GM21737 (cell line): ENCODE data around the gene SERGEF.
A peak's percentile ranks its signal among the peaks of the same experiment; 100 is the strongest.
"Not testable (repeated sequence)": the region's sequence is repeated elsewhere in the genome, so short reads cannot be mapped to it uniquely, and the experiment has no call there.

Experiments
- ATAC-seq: cut with Tn5 transposase; IDR thresholded peaks from one replicate; pipeline ENCODE4 v1.9.1; 2021; ENCODE audit warnings: mild to moderate bottlenecking, moderate library complexity; ENCODE audit not compliant: unreplicated experiment

The SERGEF gene

DNA sequence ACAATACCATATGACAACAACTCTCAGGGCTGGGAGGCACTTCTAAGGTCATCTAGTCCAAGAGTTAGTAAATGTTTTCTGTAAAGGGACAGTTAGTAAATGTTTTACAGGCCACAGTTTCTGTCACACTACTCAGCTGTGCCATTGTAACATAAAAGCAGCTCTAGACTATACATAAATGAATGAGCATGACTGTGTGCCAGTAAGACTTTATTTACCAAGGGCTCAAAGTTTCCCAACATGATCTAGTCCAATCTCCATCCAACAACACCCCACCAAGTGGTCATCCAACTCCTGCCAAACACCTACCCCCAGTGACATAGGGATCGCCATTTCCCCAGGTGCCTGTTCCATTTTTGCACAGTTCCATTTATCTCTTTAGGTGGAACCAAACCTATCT, 12.1 kb downstream of the SERGEF start:
- ATAC-seq: peak; percentile 83

DNA sequence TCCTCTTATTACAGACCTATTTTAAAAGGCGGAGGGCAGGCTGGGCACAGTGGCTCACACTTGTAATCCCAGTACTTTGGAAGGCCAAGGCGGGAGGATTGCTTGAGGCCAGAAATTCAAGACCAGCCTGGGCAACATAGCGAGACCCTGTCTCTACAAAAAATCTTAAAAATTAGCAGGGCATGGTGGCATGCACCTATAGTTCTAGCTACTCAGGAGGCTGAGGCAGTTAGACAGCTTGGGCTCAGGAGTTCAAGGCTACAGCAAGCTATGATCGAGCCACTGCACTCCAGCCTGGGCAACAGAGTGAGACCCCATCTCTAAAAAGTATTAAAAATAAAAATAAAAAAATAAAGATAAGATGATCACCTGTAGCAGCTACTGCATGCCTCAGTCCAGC, 12.7 kb downstream of the SERGEF start:
- not testable (repeated sequence) for ATAC-seq

DNA sequence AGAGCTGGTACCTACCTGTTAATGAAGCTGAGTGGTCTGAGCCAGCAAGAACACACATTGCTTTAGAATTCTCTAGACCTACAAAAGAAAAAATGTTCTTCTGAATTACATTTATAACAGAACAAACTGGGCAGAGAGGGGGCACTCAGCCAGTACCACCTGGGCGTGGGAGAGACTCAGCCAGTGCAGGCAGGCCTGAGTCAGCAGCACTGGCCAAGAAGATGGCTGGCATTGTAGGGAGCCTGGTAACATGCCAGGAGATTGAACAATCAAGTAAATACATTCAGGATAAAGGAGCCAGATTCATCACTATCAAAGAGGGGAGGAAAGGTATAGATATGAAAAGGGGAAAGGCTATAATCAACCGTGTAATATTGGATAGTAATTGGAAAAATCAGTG, 19.9 kb downstream of the SERGEF start:
- no peak for ATAC-seq

DNA sequence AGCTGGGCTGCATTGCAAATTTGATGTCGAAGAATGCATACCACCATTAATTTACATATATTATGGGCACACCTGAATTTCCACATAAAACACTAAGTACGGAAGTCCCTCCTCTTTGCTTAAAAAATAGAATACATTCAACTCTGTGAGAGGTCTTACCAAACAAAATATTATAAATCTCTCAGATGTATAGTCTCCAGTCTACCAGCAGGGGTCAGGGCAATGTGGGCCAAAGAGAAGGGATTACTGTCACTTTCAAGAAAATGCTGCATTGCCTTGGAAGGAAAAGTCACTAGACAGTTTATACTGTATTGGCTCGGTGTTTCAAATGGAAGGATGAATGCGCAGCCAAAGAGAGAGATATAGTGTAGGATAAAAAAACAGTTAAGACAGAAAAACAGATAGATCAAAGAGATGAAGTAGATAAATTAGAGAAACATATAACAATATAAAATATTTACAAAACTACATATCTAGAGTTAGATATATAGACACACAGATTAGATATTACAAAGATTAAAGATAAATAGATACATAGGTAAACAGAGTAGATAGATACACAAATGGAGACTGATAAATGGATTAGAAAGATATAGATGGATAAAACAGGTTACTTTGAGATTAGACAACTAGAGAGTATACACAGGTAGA, 20.9 kb downstream of the SERGEF start:
- ATAC-seq: peak; percentile 77

DNA sequence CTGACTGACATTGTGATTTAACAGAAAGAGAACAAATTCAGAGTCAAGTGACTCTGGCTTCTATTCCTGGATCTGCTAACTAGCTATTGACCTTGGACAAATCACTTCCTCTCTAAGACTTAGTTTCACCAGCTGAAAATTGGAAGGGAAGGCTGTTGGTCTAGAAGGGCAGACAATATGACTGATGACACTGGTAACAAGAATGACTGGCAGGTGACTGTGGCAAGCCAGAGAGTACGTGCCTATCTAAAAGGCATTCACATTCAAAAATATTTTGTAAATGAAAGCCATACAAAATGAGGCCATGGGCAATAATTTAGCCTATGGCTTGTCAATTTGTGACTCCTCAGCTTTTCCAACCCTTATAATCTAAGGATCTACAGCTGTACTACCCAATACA, 23.5 kb downstream of the SERGEF start:
- no peak for ATAC-seq

DNA sequence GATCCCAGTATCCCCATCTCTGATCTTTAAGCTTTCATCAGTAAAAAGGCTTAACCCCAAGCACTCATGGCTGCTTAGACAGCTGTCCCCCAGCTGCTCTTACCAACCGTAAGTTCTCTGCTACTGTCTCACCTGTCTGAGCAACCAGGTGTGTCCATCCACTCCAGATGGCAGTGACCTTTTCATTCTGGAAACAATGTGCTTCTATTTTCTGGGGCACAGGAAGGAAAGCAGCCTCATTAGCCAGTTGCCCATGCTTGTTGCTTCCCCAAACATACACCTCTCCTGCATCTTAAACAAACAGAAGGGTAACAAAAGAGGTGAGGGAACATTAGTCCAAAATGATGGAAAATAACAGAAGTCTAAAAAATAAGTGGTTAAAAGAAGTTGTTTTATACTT, 24.4 kb downstream of the SERGEF start:
- no peak for ATAC-seq

DNA sequence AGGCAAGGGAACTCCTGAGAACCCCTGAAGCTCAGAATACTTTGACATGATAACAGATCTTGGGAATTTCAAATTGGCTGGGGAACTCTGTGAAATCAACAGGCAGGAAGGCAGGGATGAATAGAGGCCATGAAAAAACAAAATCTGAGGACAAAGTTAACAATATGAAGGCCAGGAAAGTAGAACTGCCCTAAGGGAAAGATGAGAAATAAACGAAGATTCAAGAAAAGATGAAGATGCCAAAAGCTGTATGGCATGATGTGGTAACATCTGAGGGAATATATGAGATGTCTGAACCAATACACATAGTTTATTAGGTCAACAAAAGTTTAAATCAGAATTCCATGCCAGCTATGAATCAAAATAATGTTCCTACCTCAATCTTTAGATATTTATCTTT, 25.0 kb downstream of the SERGEF start:
- ATAC-seq: no peak

DNA sequence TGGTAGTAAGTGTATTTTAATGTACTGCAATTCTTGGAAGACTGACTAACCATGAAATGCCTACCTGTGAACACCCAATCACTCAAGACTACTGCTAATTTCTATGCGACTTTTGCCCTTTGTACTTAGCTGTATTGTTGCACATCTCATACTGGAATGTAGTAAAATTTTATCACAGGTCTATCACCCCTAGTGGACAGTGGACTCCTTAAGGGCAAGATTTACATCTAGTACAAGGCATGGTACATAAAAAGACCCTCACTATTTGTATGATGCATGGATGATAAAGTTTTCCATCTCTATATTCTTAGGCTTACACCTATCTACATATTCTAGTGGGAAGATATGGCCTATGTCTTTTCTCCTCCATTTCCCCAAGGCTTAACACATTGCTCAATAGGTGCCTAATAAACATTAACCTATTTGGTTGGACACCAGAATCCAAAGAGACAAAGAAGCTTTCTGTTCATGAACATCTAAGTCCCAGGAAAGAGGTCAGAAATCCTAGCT, 26.1 kb downstream of the SERGEF start:
- ATAC-seq: no peak

DNA sequence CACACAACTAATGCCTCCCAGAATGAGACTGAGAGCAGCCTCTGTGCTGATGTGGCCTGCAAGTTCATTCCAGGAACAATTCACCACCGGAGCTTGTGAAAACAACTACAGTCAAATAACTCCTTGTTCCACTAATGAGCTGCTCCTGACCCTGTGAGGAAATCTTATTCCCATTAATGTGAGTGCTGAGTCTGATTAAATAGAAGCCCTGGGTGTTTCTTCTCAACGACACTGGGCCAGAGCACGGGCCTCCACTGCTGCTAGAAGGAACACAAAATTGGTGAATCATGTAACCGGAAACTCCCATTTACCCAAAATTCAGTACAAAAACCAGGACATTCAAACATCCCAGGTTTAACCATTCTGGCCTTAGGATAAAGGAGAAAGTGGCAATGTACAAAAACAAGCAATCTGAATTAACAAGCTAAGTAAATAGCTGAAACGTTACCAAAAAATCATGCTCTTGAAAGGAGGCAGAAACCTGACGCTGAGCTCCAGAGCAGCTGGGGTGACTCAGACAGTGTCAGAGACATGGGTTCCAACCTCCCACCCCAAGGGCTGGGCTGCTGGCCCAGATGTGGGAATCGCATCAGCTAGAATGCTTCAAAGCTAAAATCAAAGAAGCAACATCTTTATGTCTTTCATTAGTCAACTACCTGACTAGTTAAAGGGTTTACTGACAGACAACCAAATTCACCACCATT, 26.7 kb downstream of the SERGEF start:
- ATAC-seq: no peak

DNA sequence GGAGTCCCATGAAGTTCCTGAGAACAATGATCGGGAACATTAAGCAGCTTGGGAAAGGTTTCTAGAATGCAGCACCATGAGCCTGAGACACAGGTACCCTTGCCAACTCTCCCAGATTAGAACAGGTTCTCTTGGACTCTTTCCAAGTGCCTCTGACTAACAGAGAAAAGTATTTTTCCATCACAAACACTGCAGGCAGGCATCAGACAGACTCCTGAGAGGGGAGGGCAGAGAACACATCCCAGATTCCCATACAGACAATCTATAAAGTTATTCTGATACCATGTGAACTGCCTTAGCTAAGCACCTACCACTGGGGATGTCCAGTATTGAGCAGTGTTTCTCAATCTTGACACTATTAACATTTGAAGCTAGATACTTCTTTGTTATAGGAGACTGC, 27.3 kb downstream of the SERGEF start:
- ATAC-seq: no peak

DNA sequence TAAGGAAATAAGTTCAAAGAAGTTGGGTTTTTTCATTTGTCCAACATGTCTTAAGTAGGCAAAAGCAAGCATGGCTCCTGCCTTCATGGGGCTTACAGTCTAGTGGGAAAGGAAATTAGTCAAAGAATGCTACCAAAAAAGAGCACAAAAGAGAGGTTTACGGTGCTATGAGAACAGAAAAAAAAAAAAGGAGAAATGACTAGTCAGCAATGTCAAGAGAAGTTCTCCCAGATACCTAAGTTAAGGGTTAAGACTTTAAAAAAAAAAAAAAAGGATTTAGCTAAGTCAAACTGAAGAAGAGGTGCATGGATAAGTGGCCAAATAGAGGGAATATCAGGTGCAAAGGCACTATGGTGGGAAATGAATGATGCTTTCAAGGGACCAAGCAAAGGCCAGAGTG, 29.3 kb downstream of the SERGEF start:
- ATAC-seq: no peak

DNA sequence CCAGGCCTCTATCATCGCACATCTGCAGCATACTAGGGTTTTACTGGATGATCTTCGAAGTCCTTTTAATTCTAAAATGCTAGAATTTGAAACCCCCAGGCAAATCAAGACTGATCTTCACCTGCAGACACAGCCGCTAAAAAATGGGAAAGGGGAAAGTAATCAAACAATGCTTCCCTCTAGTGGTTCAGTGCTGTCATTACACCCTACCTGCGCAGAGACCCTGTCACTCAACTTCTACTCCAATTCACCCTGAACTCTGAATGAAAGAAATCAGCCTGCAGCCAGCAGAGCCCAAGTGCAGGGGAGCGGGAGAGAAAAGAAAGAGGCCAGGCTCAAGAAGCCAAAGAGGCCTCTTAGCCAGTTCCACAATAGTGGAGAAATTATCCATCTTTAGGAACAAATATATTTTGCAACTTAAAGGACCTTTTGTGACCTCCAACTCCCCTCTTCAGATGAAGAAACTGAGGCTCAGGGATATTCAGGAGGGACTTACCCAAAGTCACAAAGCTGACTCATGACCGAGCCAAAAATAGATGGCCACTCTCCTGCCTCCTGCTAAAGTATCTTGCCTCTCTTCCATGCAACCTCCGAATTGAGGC, 33.0 kb downstream of the SERGEF start:
- no peak for ATAC-seq

DNA sequence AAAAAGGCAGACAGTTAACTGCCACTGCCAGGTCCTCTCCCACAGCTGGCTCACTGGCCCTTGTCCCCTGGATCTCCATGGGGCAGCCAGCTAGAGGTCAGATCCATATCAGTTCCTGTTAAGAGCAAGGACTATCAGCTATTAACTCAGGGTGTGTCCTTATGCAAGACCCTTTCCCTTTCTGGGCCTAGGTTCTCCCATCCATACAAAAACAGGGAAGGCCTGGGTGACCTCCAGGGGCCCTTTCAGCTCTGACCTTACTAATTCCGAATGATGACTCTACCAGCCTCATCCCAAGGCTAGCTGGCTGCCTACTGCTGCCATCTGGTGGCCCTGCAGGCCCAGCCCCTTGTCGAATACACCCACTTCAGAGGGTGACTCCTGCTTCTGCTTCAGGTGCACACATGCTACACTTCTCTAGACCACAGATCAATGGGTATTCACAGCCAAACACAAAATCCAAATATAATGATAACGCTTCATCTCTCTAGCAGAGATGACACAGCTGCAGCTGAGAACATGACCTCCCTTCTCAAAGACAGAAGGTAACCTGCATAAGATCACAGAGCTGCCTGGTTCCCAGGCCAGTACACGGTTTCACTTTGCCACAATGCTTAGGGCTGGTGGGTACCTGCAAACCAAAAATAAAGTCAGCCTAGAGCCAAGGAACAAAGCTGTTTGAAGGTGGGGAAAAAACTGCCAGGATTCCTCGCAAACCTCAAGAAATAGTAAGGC, 34.1 kb downstream of the SERGEF start:
- no peak for ATAC-seq

DNA sequence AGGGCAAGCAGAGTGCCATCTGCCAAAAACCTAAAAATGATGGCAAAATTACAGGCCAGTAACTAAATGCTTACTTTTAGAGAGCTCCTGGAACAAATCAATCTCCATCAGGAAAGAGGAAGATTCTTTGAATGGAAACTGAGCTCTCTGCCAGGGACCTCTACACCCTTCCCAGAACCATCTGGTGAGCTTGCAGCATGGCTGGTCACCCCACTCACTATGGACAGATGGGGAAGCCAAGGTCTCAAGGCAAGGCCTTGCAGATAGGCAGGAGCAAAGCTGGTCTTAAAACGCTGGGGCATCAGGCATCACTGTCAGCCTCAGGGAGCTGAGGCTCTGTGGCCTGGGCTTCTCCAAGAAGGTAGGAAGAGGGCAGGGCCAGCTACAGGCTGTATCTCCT, 36.2 kb downstream of the SERGEF start:
- no peak for ATAC-seq

DNA sequence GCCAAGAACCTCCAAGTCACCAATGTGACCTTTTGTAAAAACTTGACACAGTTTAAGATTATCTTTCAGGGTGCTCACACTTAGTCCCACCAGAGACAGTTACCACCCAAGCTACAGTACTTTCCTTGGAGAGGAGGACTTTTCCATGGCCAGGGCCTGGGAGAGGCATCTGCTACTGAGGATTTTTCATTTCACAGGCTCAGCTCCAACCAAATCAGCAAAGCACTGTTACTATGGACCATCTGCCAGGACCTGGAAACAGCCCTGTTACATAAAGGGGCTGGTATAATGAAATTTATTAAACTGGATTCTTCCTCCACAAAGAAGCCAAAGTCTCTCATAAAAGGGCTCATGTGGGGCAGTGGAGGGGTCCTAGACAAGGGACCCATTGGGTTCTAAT, 38.6 kb downstream of the SERGEF start:
- ATAC-seq: no peak

DNA sequence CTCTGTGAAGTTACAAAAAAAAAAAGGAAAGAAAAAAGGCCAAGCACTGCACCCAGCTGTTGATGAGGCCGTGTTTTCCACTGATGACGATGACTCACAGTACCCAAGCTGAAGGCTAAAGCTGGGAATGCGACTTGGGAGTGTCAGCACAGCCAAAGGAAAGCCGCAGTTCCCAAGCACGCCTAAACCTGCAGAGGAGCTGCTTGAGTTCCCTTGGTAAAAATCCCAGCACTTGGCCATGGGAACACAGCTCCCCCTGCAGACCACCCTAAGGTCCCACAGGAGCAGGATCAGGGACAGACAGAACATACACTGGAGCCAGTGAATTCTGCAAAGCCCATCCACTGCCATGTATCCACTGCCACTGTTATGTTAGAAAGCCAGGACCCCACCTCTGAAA, 39.9 kb downstream of the SERGEF start:
- no peak for ATAC-seq

DNA sequence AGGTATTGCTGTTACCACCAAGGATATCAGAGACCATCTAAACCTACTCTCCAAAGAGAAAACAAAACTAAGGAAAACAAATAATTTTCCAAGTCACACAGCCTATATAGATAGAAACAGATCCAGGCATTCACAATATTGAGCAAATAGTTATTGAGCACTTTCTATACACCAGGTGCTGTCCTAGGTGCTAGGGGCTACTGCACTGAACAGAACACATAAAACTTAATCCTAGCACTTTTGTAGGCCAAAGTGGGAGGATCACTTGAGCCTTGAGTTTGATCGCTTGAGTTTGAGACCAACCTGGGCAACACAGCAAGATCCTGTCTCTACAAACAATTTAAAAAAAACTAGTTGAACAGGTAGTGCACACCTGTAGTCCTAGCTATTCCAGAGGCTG, 44.6 kb downstream of the SERGEF start:
- no peak for ATAC-seq

DNA sequence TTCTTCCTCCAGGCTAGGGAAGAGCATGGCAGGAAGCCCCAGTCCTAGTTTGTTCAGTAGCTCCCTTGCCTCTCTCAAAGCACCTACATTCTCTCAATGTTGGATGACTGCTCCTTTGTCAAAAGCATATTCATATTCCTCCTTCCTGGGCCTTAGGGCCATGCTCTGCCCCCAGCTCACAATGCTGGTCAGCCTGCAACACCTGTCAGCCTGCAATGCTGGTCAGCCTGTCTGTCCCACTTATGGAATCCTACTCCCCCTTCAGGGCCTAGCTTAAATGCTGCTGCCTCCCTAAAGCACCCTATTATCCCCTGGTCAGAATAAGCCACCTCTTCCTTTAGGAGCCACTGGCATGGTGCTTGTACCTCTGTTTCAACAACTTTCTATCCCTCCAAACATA, 45.2 kb downstream of the SERGEF start:
- ATAC-seq: no peak

DNA sequence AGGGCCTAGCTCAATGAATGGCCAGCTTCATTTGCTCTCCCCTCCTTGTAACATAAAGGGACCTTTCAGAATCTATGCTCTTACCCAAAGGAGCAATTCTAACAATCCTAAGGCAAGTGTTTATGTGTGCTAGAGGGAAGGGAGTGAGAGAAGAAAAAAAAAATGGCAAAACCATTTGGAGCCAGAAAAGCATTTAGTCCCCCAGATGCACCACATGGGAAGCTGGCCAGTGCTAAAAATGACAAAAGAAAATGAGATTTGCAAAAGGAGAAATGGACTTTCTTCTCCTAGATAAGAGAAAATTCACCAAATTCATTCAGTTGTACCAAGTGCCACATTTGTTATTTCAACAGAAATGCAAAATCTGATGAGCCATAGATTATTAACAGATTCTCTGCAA, 52.8 kb downstream of the SERGEF start:
- no peak for ATAC-seq

DNA sequence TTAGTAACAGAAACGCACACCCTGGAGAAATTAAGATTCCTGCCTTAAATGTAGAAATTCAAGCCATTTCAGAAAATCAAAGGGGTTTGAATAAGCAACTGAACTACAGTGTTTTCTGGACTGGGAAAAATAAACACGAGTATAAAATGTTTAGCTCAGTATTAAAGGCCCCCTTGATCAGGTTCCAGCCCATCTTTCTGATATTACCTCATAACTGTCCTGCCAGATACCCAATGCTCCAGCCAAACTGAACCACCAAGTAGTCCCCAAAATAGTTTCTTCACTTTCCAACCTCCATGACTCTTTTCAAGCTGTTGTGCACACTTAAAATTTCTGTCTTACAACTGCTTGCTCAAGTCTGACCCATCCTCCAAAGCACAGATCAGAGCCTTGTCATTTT, 54.4 kb downstream of the SERGEF start:
- no peak for ATAC-seq

DNA sequence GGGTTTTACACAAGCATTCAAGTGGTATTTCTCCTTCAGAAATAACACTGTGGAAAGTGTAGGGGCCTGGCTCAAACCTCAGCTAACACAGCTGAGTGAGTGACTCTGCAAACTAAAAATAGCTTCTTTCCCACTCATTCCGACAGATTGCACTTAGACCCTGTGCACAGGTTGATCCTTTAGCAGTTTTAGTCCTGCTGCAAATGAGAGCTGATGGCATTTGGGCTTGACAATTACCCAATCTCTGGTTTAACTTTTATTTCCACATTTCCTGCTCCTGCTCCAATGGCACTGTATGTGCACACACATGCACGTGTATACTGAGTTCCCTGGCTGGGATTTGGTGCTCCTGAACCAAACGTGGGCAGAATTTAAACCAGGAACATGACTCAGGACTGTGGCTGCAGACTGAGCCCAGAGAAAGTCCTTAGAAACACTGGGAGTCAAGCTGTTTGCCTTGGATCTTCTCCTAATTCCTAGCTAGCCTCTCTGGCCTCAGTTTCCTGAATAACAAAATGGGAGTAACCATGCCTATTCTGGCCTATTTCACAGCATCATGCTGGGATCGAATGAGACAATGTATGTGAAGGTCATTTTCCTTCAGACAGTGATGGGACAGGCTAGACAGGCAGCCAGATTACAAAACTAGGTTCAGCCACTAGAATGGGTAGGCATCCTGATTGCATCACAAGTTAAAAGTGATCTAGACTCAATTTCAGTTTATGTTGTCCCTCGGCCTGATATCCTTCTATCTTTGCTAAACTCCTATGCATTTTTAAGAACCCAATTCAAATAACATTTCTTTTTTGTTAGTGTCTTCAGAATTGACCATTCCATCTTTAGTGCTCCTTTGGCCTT, 58.2 kb downstream of the SERGEF start:
- ATAC-seq: no peak
